DMS 273 treated with DMSO at 0.1 percent for 48 hours (cell line): ENCODE data around the gene CCDC157.
"Not testable (repeated sequence)": the region's sequence is repeated elsewhere in the genome, so short reads cannot be mapped to it uniquely, and the experiment has no call there.

Experiments used
- DNase-seq: peaks from one replicate; lab custom pipeline; 2025; lab: John Stamatoyannopoulos, UW

CCDC157 gene

GRCh38 chr22:30325724-30326254 is 31.0 kb upstream of the CCDC157 start:
- no peak for DNase-seq

- DNase-seq, result no peak
Observed at GRCh38 chr22:30326255-30326705, 30.5 kb upstream of the CCDC157 start.

- peak; percentile 32 for DNase-seq
Observed at GRCh38 chr22:30326706-30327362, 30.0 kb upstream of the CCDC157 start, which contains the start of gene TBC1D10A. TSS of gene TBC1D10A (minus strand) at chr22:30326941. CDS start at chr22:30326881, 60 bp downstream.

- no peak for DNase-seq
Observed at GRCh38 chr22:30327864-30328345, 28.9 kb upstream of the CCDC157 start.

- no peak for DNase-seq
Observed at GRCh38 chr22:30328466-30329049, 28.2 kb upstream of the CCDC157 start.

GRCh38 chr22:30332551-30332950 is 24.3 kb upstream of the CCDC157 start:
- no peak for DNase-seq

GRCh38 chr22:30332994-30333706 is 23.7 kb upstream of the CCDC157 start:
- no peak for DNase-seq

GRCh38 chr22:30333707-30334087 is 23.1 kb upstream of the CCDC157 start:
- no peak for DNase-seq

- no peak for DNase-seq
Observed at GRCh38 chr22:30334646-30335045, 22.2 kb upstream of the CCDC157 start.

- no peak for DNase-seq
Observed at GRCh38 chr22:30335236-30335635, 21.6 kb upstream of the CCDC157 start.

- DNase-seq, result no peak
Observed at GRCh38 chr22:30336752-30337460, 19.9 kb upstream of the CCDC157 start.

- no peak for DNase-seq
Observed at GRCh38 chr22:30337461-30337778, 19.4 kb upstream of the CCDC157 start.

- DNase-seq, result not testable (repeated sequence)
Observed at GRCh38 chr22:30338341-30338740, 18.5 kb upstream of the CCDC157 start.

GRCh38 chr22:30338802-30339201 is 18.0 kb upstream of the CCDC157 start:
- DNase-seq, result no peak

GRCh38 chr22:30340911-30341685 is 15.7 kb upstream of the CCDC157 start:
- no peak for DNase-seq

- no peak for DNase-seq
Observed at GRCh38 chr22:30344447-30345200, 12.2 kb upstream of the CCDC157 start.

- no peak for DNase-seq
Observed at GRCh38 chr22:30347255-30347892, 9.4 kb upstream of the CCDC157 start.

- DNase-seq, result no peak
Observed at GRCh38 chr22:30348404-30348803, 8.4 kb upstream of the CCDC157 start.

- no peak for DNase-seq
Observed at GRCh38 chr22:30348809-30349208, 8.0 kb upstream of the CCDC157 start.

GRCh38 chr22:30351226-30351625 is 5.6 kb upstream of the CCDC157 start:
- no peak for DNase-seq
